Right renal cortex interstitium (tissue), 3 donors: ENCODE data around the gene ATP6V1G1. TPM values are rescaled to one million over a fixed set of nuclear protein-coding genes. Genes with fewer than 3 reads are reported as not detected.
"Not testable (repeated sequence)": the region's sequence is repeated elsewhere in the genome, so short reads cannot be mapped to it uniquely, and the experiment has no call there.

Experiments
- DNase-seq, 3 donors: peaks; one replicate each; pipeline ENCODE4 v3.0.0-alpha.2; 2013; ENCODE audit warnings: low read depth in 3 of 3, low spot score in 2 of 3
- polyA plus RNA-seq, 3 donors: library from polyadenylated mRNA; unstranded; fragments of 120-200 nt; gene quantifications; one replicate each; pipeline ENCODE4 v1.2.1, GENCODE V29; 2013; ENCODE audit not compliant: insufficient read length in 3 of 3

Gene ATP6V1G1
- polyA plus RNA-seq, 3 donors: 246 to 262 (median 260) TPM

DNA sequence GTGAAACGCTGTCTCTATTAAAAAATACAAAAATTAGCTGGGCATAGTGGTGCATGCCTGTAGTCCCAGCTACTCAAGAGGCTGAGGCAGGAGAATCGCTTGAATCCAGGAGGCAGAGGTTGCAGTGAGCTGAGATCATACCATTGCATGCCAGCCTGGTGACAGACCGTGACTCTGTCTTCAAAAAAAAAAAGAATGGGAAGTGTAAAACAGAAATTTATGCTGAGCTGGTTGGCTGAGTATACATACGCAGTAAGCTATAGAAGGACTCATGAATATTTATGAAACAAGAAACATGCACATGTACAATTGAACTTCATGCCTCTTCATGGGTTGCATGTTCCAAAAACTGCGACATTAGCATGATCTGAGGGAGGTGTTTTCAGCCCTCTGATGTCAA, 10.8 kb upstream of the ATP6V1G1 start:
- DNase-seq: not testable (repeated sequence)

- DNase-seq: not testable (repeated sequence)
Measured at GRCh38 chr9:114578134-114578533, 9.4 kb upstream of the ATP6V1G1 start.

- no peak for DNase-seq
Measured at GRCh38 chr9:114580609-114581193, 6.9 kb upstream of the ATP6V1G1 start.

- no peak for DNase-seq
Measured at GRCh38 chr9:114583371-114584155, 4.0 kb upstream of the ATP6V1G1 start.

GRCh38 chr9:114588210-114588609, 641 bp downstream of the ATP6V1G1 start:
- no peak for DNase-seq

GRCh38 chr9:114588651-114589526, 1.3 kb downstream of the ATP6V1G1 start:
- no peak for DNase-seq

DNA sequence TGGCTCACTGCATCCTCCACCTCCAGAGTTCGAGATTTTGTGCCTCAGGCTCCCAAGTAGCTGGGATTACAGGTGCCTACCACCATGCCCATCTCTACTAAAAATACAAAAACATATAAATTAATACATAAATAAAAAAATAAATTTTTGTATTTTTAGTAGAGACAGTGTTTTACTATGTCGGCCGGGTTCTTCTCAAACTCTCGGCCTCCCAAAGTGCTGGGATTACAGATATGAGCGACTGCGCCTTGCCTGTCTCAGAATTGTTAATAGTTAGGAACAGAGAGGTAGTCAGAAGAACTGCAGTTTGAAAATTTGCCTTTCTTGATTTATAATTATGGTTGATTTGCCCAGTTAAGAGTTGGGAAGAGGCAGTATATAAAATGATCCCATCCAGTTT, 2.8 kb downstream of the ATP6V1G1 start:
- no peak for DNase-seq

GRCh38 chr9:114591291-114591787, 3.8 kb downstream of the ATP6V1G1 start:
- no peak for DNase-seq

- no peak for DNase-seq
Measured at GRCh38 chr9:114591849-114592248, 4.3 kb downstream of the ATP6V1G1 start.

GRCh38 chr9:114592356-114592755, 4.8 kb downstream of the ATP6V1G1 start:
- no peak for DNase-seq

DNA sequence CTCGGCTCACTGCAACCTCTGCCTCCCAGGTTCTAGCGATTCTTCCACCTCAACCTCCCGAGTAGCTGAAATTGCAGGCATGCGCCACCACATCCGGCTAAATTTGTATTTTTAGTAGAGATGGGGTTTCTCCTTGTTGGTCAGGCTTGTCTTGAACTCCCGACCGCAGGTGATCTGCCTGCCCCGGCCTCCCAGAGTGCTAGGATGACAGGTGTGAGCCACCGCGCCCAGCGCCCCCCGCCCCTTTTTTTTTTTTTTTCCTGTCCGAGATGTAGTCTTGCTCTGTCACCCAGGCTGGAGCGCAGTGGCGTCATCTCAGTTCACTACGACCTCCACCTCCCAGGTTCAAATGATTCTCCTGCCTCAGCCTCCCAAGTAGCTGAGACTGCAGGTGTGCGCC, 6.6 kb downstream of the ATP6V1G1 start:
- DNase-seq: no peak

- DNase-seq: not testable (repeated sequence)
Measured at GRCh38 chr9:114600502-114601248, 13.1 kb downstream of the ATP6V1G1 start.

- DNase-seq: not testable (repeated sequence)
Measured at GRCh38 chr9:114601787-114602186, 14.2 kb downstream of the ATP6V1G1 start.

GRCh38 chr9:114602620-114603019, 15.1 kb downstream of the ATP6V1G1 start:
- DNase-seq: no peak

DNA sequence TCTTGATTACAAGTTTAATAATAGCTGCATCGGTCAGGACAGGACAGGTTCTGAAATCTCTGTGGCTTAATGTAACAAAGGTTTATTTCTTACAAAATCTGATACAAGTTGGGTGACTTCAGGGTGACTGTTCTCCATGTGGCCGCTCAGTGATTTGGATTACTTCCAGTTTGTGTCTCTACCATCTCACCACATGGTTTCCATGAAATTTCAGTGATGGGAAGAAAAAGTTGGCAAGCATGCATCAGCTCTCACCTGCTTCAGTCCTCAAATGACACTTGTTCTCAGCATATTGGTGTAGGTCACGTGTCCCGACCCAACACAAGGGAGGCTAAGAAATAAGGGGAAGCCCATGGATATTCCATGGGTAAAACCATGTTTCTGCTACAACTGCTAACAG, 15.7 kb downstream of the ATP6V1G1 start:
- no peak for DNase-seq

DNA sequence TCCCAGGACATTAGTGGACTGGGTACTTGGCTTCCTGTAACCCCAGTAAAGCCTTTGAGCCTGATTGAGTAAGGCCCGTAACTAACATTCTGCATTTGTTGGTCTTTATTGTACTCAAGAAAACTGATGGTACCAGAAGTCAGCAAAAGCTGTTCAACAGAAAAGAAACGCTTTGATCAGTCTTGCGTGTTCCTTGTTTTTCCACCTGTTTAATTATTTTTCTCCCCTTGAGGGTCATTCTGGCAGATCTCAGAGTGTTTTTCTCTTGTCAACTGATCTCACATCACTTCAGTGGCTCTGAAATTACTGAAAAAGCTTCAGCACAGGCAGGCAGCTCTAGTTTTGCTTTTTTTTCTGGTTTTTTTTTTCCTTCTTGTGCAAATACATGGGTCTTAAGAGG, 17.4 kb downstream of the ATP6V1G1 start:
- peak in 1 of 3 donors; percentile 27 for DNase-seq

GRCh38 chr9:114606068-114606467, 18.5 kb downstream of the ATP6V1G1 start:
- DNase-seq: no peak

DNA sequence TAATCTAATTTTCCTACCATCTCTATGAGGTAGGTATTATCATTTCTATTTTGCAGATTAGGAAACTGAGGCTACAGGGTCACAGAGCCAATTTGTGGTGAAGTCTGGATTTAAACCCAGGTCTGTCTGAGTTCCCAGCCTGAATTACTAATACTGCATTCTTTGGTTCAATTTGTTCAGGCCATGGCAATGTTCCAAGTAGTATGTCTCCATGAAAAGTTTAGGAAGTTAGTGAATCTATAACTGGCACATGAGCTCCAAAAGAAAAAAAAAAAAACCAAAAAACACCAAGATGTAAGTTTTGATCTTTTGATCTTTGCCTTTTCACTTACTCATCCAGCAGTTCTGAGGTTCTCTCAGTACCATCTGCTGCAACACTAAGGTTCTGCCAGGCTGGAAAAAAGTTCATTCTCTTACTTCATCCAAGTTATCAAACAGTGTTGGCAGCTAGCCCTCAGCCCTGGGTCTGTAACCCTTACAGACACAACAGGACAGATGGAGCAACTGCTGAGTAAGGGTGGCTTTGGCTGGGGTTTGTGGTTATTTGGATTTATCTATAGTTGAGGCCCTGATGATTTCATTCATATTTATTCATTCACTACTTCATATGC, 19.1 kb downstream of the ATP6V1G1 start:
- DNase-seq: no peak

DNA sequence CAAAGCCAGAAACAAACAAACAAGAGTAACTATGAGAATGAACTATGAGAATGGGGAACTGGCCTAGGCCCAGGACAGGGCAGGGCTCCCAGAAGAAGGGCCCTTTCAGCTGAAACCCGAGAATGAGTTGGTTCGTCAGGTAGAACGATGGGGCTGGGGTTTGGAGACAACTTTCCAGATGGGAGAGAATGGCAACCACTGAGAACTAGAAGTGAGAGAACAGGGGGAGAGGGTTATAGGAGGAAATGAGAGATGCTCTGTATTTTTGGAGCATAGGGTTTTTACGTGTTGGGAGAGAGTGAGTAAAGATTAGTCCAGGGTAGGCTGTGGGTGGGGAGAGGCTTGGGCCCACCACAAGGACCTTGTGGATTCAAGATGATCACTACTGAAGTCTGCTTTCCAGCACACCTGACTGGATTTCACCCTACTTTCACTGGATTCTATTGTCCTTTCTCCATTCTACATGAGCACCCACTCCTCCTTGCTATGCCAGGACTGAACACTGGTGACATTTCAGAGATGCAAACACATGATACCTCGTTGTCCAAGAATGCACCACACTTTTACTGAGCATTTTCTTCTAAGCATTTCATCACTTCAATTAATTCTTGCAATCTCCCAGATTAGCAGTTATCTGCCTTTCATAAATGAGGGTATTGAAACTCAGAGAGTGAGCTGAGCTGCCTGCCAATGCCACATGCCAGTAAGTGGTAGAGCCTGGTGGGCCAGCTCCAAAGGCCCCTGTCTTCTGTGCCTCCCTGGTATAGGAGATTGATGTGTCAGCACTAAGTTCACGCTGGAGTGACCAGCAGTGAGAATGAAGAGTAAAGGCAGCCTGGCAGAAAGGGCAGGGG, 20.3 kb downstream of the ATP6V1G1 start:
- no peak for DNase-seq
